AG09319 (cell line): ENCODE measurements around the gene SASH3.

Source experiments
- DNase-seq: peaks from one replicate; pipeline ENCODE4 v3.0.0-alpha.2; 2010; ENCODE audit warnings: low read depth; ENCODE audit errors: extremely low read depth
- TF ChIP-seq, protein P1 (sequence below): IDR thresholded peaks from 2 replicates; pipeline ENCODE4 v1.5.1; 2011; ENCODE audit warnings: low read depth, mild to moderate bottlenecking, inconsistent platforms, low read length, moderate library complexity

SASH3 gene

DNA sequence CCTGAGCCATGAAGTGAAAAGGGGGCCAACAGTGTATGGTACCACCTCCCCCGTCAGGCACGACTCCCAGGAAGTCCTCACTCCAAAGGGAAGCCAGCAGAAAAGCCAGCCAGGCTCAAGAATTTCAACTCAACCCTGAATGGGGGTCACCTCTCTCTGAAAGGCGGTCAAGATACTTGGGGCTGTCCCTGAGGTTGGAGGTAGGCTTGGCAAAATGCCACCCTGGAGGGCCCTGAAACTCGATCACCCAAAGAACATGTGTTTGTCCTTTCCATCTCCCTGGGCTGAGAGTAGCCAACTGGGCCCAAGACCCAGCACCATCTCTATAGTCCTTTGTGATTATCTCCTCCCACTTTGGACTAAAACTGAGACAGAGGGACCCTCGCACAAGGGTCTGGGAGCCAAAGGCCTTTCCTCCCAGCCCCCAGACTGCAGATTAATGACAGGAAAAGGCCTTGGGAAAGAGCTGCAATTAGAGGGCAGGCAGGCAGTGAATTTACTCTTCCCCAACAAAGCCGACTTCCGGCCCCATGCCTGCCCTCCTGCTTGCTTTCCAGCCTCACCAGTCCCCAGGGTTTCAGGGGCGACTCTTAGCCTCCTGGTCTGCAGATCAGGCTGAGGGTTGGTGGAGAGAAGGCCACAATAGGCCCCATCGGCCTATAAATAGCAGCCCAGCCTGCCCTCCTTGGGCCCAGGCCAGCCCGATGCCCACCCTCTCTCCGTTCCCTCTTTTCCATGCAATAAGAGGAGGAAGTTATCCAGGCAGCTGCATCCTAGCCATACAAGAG lies 5.6 kb downstream of the SASH3 start:
- DNase-seq: no peak
- TF ChIP-seq, protein P1, sequence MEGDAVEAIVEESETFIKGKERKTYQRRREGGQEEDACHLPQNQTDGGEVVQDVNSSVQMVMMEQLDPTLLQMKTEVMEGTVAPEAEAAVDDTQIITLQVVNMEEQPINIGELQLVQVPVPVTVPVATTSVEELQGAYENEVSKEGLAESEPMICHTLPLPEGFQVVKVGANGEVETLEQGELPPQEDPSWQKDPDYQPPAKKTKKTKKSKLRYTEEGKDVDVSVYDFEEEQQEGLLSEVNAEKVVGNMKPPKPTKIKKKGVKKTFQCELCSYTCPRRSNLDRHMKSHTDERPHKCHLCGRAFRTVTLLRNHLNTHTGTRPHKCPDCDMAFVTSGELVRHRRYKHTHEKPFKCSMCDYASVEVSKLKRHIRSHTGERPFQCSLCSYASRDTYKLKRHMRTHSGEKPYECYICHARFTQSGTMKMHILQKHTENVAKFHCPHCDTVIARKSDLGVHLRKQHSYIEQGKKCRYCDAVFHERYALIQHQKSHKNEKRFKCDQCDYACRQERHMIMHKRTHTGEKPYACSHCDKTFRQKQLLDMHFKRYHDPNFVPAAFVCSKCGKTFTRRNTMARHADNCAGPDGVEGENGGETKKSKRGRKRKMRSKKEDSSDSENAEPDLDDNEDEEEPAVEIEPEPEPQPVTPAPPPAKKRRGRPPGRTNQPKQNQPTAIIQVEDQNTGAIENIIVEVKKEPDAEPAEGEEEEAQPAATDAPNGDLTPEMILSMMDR: no peak

DNA sequence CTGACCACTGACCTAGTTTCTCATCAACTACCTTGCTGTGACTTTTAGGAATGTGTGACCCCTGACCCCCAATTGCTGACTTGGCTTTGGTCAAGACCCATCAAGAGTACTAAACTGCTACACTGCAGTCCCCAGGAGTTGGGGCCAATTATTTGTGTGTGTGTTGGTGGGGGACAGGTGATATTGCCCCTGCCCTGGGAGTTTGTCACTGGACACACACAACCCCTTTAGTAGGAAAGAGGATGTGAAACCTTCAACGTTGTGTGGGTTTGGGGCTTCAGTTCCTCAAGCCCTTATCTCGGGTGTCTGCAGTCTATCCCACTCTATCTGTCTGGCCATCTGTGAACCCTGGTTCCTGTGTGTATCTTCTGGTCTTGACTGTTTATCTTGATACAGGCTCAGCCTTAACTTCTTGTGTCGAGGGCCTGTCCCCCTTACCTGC lies 6.5 kb downstream of the SASH3 start:
- TF ChIP-seq, protein P1: no peak
- DNase-seq: no peak

- TF ChIP-seq, protein P1: no peak
- DNase-seq: no peak
These were observed 7.7 kb downstream of the SASH3 start for GRCh38 chrX:129787336-129788055.

GRCh38 chrX:129788527-129788926 lies 8.8 kb downstream of the SASH3 start:
- TF ChIP-seq, protein P1: no peak
- no peak for DNase-seq

DNA sequence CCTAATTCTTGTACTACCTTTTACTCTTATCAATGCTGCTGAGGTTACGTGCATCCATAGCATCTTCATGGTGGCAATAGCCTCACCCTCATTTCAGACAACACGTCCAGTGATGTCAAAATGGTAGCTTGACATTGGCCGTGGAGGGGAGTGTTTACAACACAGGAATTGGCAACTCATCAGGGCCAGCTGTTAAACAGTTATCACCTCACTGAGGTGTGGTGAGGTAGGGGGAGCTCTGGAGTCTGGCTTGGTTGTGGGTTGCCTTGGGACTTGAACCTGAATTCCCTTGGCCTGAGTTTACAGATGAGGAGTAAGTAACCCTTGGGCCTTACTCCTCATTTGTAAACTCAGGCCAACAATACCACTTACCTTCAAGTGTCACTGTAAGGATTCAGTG lies 10.4 kb downstream of the SASH3 start:
- TF ChIP-seq, protein P1: no peak
- DNase-seq: no peak

- DNase-seq: no peak
- TF ChIP-seq, protein P1: no peak
These were observed 11.1 kb downstream of the SASH3 start for GRCh38 chrX:129790808-129791207.

DNA sequence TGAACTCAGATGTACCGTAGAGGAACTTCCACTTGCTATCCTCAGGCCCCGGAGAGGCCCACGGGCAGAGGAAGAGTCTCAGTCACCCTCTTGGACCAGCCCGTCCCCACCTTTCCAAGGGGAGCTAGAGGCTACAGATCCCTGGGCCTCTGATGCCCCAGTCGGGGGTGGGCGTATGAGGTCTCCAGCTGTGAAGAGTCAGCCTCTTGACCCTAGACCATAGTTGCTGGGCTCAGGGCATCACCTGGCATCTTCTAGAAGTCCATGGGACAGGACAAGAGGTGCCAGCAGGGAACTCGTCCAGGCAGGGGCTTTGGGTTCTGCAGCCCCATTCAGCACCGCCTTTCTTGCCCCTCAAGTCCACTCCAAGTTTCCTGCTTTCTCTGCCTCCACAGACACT lies 11.6 kb downstream of the SASH3 start:
- TF ChIP-seq, protein P1: no peak
- DNase-seq: no peak
